Activated T-helper 2 cell treated with anti-CD3 and anti-CD28 coated beads, Interferon-gamma antibody, Interleukin-2, Interleukin-4, amounts not matched to agents 10 μg/mL and 5 μg/mL and 100 μg/mL, durations not matched to agents 14 hours and 24 hours and 36 hours (primary cell): ENCODE results near the gene TNNT3. TPM values are rescaled to one million over a fixed set of nuclear protein-coding genes. Genes with fewer than 3 reads are reported as not detected.

ENCODE experiments used
- DNase-seq: peaks from one replicate; pipeline ENCODE4 v3.0.0; 2021; ENCODE audit warnings: low spot score
- H3K27ac Mint-ChIP-seq: one replicate; pipeline ENCODE4 v1.8.0; 2021; ENCODE audit warnings: mixed read lengths
- H3K27me3 Mint-ChIP-seq: one replicate; pipeline ENCODE4 v1.8.0; 2021; ENCODE audit warnings: low read depth, mixed read lengths
- H3K36me3 Mint-ChIP-seq: one replicate; pipeline ENCODE4 v1.8.0; 2021; ENCODE audit warnings: low read depth, mixed read lengths
- H3K4me1 Mint-ChIP-seq: one replicate; pipeline ENCODE4 v1.8.0; 2021; ENCODE audit warnings: low read depth, mixed read lengths
- H3K4me3 Mint-ChIP-seq: one replicate; pipeline ENCODE4 v1.8.0; 2021; ENCODE audit warnings: low read depth, mild to moderate bottlenecking, moderate library complexity, mixed read lengths
- H3K9me3 Mint-ChIP-seq: one replicate; pipeline ENCODE4 v1.8.0; 2021; ENCODE audit warnings: mixed read lengths
- intact Hi-C: fragments of 100-400 bp; cut with micrococcal nuclease; formaldehyde crosslinking; loops from one replicate; pipeline ENCODE4 v1.15.1; 2023
- total RNA-seq: library from RNA; stranded (reverse); gene quantifications from 2 replicates; pipeline ENCODE4 v1.2.3, GENCODE V29; 2022

TNNT3 gene
- total RNA-seq, 1 donor from 2014 or later, result 2.9 TPM

- intact Hi-C loops, result no loop called here
- H3K27me3 Mint-ChIP-seq, result no peaks in the 10 kb centered on the region
- no peaks in the 10 kb centered on the region for H3K36me3 Mint-ChIP-seq
- no peak overlapping the region for H3K27ac Mint-ChIP-seq
- no peaks in the 10 kb centered on the region for H3K9me3 Mint-ChIP-seq
- H3K4me1 Mint-ChIP-seq, result no peaks in the 10 kb centered on the region
- DNase-seq, result no peak
- no peak overlapping the region for H3K4me3 Mint-ChIP-seq
Measured at GRCh38 chr11:1982873-1983600, 63.5 kb downstream of the TNNT3 start.

- Mint-ChIP-seq H3K4me1 (no peaks in the 10 kb centered on the region), H3K27me3 (no peaks in the 10 kb centered on the region), H3K27ac (no peak overlapping the region), H3K4me3 (no peak overlapping the region), H3K9me3 (no peaks in the 10 kb centered on the region), H3K36me3 (no peaks in the 10 kb centered on the region)
- intact Hi-C loops, result no loop called here
- DNase-seq, result no peak
Measured at GRCh38 chr11:1983601-1983961, 64.1 kb downstream of the TNNT3 start.

- H3K9me3 Mint-ChIP-seq, result no peaks in the 10 kb centered on the region
- no peak overlapping the region for H3K4me3 Mint-ChIP-seq
- intact Hi-C loops, result no loop called here
- no peaks in the 10 kb centered on the region for H3K27me3 Mint-ChIP-seq
- no peaks in the 10 kb centered on the region for H3K36me3 Mint-ChIP-seq
- no peak overlapping the region for H3K27ac Mint-ChIP-seq
- no peaks in the 10 kb centered on the region for H3K4me1 Mint-ChIP-seq
- DNase-seq, result no peak
Measured at GRCh38 chr11:1987024-1987423, 67.5 kb downstream of the TNNT3 start.

GRCh38 chr11:1988174-1988573 is 68.7 kb downstream of the TNNT3 start:
- H3K4me3 Mint-ChIP-seq, result no peak overlapping the region
- H3K27ac Mint-ChIP-seq, result no peak overlapping the region
- H3K27me3 Mint-ChIP-seq, result no peaks in the 10 kb centered on the region
- H3K4me1 Mint-ChIP-seq, result no peaks in the 10 kb centered on the region
- H3K36me3 Mint-ChIP-seq, result no peaks in the 10 kb centered on the region
- no peaks in the 10 kb centered on the region for H3K9me3 Mint-ChIP-seq
- intact Hi-C loops, result no loop called here
- DNase-seq, result no peak

Other genes with a start within 250 kb of the TNNT3 start
- not detected in 2 replicates for gene KRTAP5-6, start 222.5 kb upstream of the TNNT3 start, total RNA-seq
- 0.14 and 0.34 TPM in 2 replicates for gene IFITM10, start 169.1 kb upstream of the TNNT3 start, total RNA-seq
- 73.5 and 76.3 TPM in 2 replicates for gene CTSD, start 155.8 kb upstream of the TNNT3 start, total RNA-seq
- not detected in 2 replicates for gene SYT8, start 84.7 kb upstream of the TNNT3 start, total RNA-seq
- 0.27 TPM in 1 of 2 replicates, not detected in the other for gene TNNI2, start 80.7 kb upstream of the TNNT3 start, total RNA-seq
- 442 and 449 TPM in 2 replicates for gene LSP1, start 66.6 kb upstream of the TNNT3 start, total RNA-seq
- 0.05 TPM in 1 of 2 replicates, not detected in the other for gene PRR33, start 27.8 kb upstream of the TNNT3 start, total RNA-seq
- gene MRPL23, start 27.6 kb downstream of the TNNT3 start, total RNA-seq, result 65.1 and 72.2 TPM in 2 replicates
- 0.34 TPM in 1 of 2 replicates, not detected in the other for gene H19, start 78.1 kb downstream of the TNNT3 start, total RNA-seq
- 0.05 and 0.16 TPM in 2 replicates for gene IGF2, start 219.7 kb downstream of the TNNT3 start, total RNA-seq
- gene INS, start 241.5 kb downstream of the TNNT3 start, total RNA-seq, result not detected in 2 replicates